GM12892 (cell line): Measurements from ENCODE around the gene DTNBP1.

Experiments used
- POLR2A ChIP-seq: IDR thresholded peaks from 2 replicates; pipeline ENCODE4 v1.6.1; 2011; ENCODE audit warnings: low read depth, low read length, control low read depth
- POLR2AphosphoS5 ChIP-seq: IDR thresholded peaks from 2 replicates; pipeline ENCODE4 v1.6.1; 2011; ENCODE audit warnings: low read depth, low read length, control low read depth
- TAF1 ChIP-seq: IDR thresholded peaks from 2 replicates; pipeline ENCODE4 v1.6.1; 2011; ENCODE audit warnings: low read depth, mild to moderate bottlenecking, control low read depth, low read length, borderline replicate concordance

DNA sequence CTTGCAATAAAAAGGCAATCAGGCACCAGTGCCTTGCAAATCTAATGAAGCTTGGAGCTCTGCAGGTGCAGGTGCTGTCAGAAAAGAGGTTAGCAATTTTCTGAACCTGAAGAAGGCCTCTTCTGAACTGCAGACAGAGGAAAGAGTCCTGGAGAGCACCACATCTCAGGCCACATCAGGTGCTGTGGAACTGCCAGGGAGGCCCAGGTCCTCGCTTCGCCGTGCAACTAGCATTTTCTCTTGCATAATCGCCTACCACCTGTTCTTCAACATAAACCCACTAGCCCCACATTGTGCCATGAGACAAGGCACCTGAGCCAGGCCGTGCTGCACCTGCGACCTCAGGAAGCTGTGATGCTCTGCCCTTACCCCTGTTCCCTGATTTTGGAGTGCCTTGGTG, 187.6 kb downstream of the DTNBP1 start:
- TF ChIP-seq POLR2A (no peak), POLR2AphosphoS5 (no peak), TAF1 (no peak)
